ENCODE data around the gene BAG3.

BAG3 gene

GRCh38 chr10:119725828-119726675, 74.9 kb downstream of the BAG3 start, which contains the start of gene INPP5F:
Gene INPP5F (plus strand): TSS chr10:119726050. CDS start chr10:119726263, 213 bp downstream.
- Mint-ChIP-seq H3K4me1 (ENCODE audit: low read depth) (peaks cover 37% of the 10 kb centered on the region), H3K36me3 (ENCODE audit: low read depth) (peaks cover 3% of the 10 kb centered on the region), H3K9me3 (no peaks in the 10 kb centered on the region), H3K27me3 (ENCODE audit: low read depth) (peaks cover 2% of the 10 kb centered on the region), H3K27ac (peak within 1 kb of the TSS; percentile 76), H3K4me3 (peak within 1 kb of the TSS; percentile 89)
- peak; percentile 96 for DNase-seq (ENCODE audit: low spot score)

GRCh38 chr10:119726676-119727261, 75.6 kb downstream of the BAG3 start:
- H3K36me3 Mint-ChIP-seq (ENCODE audit: low read depth): peaks cover 3% of the 10 kb centered on the region
- peak overlapping the region; percentile 89 for H3K4me3 Mint-ChIP-seq
- H3K9me3 Mint-ChIP-seq: no peaks in the 10 kb centered on the region
- peak overlapping the region; percentile 76 for H3K27ac Mint-ChIP-seq
- peaks cover 2% of the 10 kb centered on the region for H3K27me3 Mint-ChIP-seq (ENCODE audit: low read depth)
- H3K4me1 Mint-ChIP-seq (ENCODE audit: low read depth): peaks cover 37% of the 10 kb centered on the region
- DNase-seq (ENCODE audit: low spot score): no peak

All from T-helper 2 cell treated with Interferon-gamma antibody and Interleukin-4, amounts not matched to agents 5 μg/mL and 100 μg/mL, for 36 hours (primary cell).